ENCODE results near the gene DYTN. TPM values are rescaled to one million over a fixed set of nuclear protein-coding genes. Genes with fewer than 3 reads are reported as not detected.

The DYTN gene
- not detected for total RNA-seq

- Histone ChIP-seq H3K36me3 (no peaks in the 10 kb centered on the region), H3K27ac (no peak within 1 kb of the TSS), H3K27me3 (no peaks in the 10 kb centered on the region), H3K4me1 (no peaks in the 10 kb centered on the region), H3K4me3 (no peak within 1 kb of the TSS), H3K9me3 (no peaks in the 10 kb centered on the region)
- TF ChIP-seq EP300 (IDR thresholded peaks at IDR 0.05) (no peak), CTCF (IDR thresholded peaks at IDR 0.05) (no peak), POLR2A (IDR thresholded peaks at IDR 0.05) (no peak)
- 60 to 74% methylated on average over 1 of the region's 1 CpG for WGBS, 2 donors
- DNase-seq (ENCODE audit: low spot score in 2 of 2) = no peak
These were observed at the start of gene DYTN for GRCh38 chr2:206718296-206718695. DYTN (minus strand) TSS chr2:206718396; CDS start chr2:206718279, 117 bp downstream.

- Histone ChIP-seq H3K36me3 (peaks cover 0 to 39% (median 0%) of the 10 kb centered on the region in 3 donors), H3K9me3 (no peaks in the 10 kb centered on the region), H3K4me1 (peaks cover 0 to 44% (median 13%) of the 10 kb centered on the region in 4 donors), H3K27ac (peak overlapping the region; percentile 21 to 88 (median 82)), H3K27me3 (no peaks in the 10 kb centered on the region), H3K4me3 (peak overlapping the region; percentile 43 to 82 (median 78))
- WGBS, 2 donors = 40 to 45% methylated on average over 12 of the region's 12 CpGs
- TF ChIP-seq CTCF (IDR thresholded peaks at IDR 0.05) = no peak
- no peak for TF ChIP-seq EP300 (IDR thresholded peaks at IDR 0.05)
- TF ChIP-seq POLR2A (IDR thresholded peaks at IDR 0.05) = no peak
- DNase-seq (ENCODE audit: low spot score in 2 of 2) = no peak
These were observed 48.1 kb upstream of the DYTN start for GRCh38 chr2:206766057-206766930.

- no peaks in the 10 kb centered on the region for H3K9me3 ChIP-seq
- peaks cover 0 to 44% (median 13%) of the 10 kb centered on the region in 4 donors for H3K4me1 ChIP-seq
- H3K4me3 ChIP-seq = peak within 1 kb of the TSS; percentile 43 to 82 (median 78)
- TF ChIP-seq EP300 (IDR thresholded peaks at IDR 0.05) (peak; percentile 44 to 94), POLR2A (IDR thresholded peaks at IDR 0.05) (peak; percentile 33 to 52), CTCF (IDR thresholded peaks at IDR 0.05) (peak in 1 of 5 experiments; percentile 11)
- peaks cover 0 to 32% (median 0%) of the 10 kb centered on the region in 3 donors for H3K36me3 ChIP-seq
- peak; percentile 55 to 83 for DNase-seq (ENCODE audit: low spot score in 2 of 2)
- no peaks in the 10 kb centered on the region for H3K27me3 ChIP-seq
- peak within 1 kb of the TSS; percentile 21 to 88 (median 82) for H3K27ac ChIP-seq
- 0 to 1% methylated on average over 40 to 42 of the region's 46 CpGs for WGBS, 2 donors
These were observed 47.3 kb upstream of the DYTN start, which contains the start of the genes FASTKD2 and MDH1B for GRCh38 chr2:206765242-206766056. FASTKD2 (plus strand) TSS chr2:206765606; CDS start chr2:206766694, 1,088 bp downstream. MDH1B (minus strand) TSS chr2:206765328; CDS start chr2:206765271, 57 bp downstream.

GRCh38 chr2:206764673-206765241 is 46.6 kb upstream of the DYTN start:
- Histone ChIP-seq H3K4me3 (peak overlapping the region; percentile 43 to 82 (median 78)), H3K27ac (peak overlapping the region in 3 of 4 donors; percentile 81 to 88 (median 84)), H3K36me3 (peaks cover 0 to 25% (median 0%) of the 10 kb centered on the region in 3 donors), H3K27me3 (no peaks in the 10 kb centered on the region), H3K9me3 (no peaks in the 10 kb centered on the region), H3K4me1 (peaks cover 0 to 43% (median 13%) of the 10 kb centered on the region in 4 donors)
- DNase-seq (ENCODE audit: low spot score in 2 of 2) = no peak
- TF ChIP-seq CTCF (IDR thresholded peaks at IDR 0.05) = no peak
- no peak for TF ChIP-seq EP300 (IDR thresholded peaks at IDR 0.05)
- no peak for TF ChIP-seq POLR2A (IDR thresholded peaks at IDR 0.05)
- 6 to 10% methylated on average over 13 to 18 of the region's 18 CpGs for WGBS, 2 donors

Measured in tibial nerve (tissue), 4 donors.